SK-N-SH treated with all-trans-retinoic acid at 6 μM for 48 hours (cell line): ENCODE data around the gene KLHL6.

ENCODE experiments used
- ATAC-seq: fragments of 200-7000 bp; cut with Tn5 transposase; 3 replicates; pipeline ENCODE4 v1.9.1; 2020; ENCODE audit warnings: mild to moderate bottlenecking, moderate library complexity
- ARNTL ChIP-seq: fragments of 450-650 bp; formaldehyde crosslinking; IDR thresholded peaks from 2 replicates; pipeline ENCODE4 v1.5.0; 2020; ENCODE audit warnings: low read depth, mild to moderate bottlenecking, moderate library complexity, borderline replicate concordance
- BACH2 ChIP-seq: fragments of 250-450 bp; sonication (Bioruptor Pico); IDR thresholded peaks from 2 replicates; pipeline ENCODE4 v1.9.0; 2021; ENCODE audit warnings: mild to moderate bottlenecking, borderline replicate concordance
- CSDC2 ChIP-seq: fragments of 250-450 bp; sonication (Bioruptor Pico); IDR thresholded peaks from 2 replicates; pipeline ENCODE4 v1.5.0; 2020; ENCODE audit warnings: mild to moderate bottlenecking, moderate library complexity
- ESRRG ChIP-seq: fragments of 250-450 bp; sonication (Bioruptor Pico); IDR thresholded peaks from 2 replicates; pipeline ENCODE4 v1.6.1; 2021; ENCODE audit warnings: mild to moderate bottlenecking
- GLIS3 ChIP-seq: fragments of 250-450 bp; sonication (Bioruptor Pico); IDR thresholded peaks from 2 replicates; pipeline ENCODE4 v1.5.0; 2020; ENCODE audit warnings: mild to moderate bottlenecking, moderate library complexity
- ISL1 ChIP-seq: fragments of 250-450 bp; sonication (Bioruptor Pico); IDR thresholded peaks from 2 replicates; pipeline ENCODE4 v2.1.2; 2022; ENCODE audit warnings: mild to moderate bottlenecking, moderate library complexity
- OSR1 ChIP-seq: fragments of 250-450 bp; sonication (Bioruptor Pico); IDR thresholded peaks from 2 replicates; pipeline ENCODE4 v1.8.0; 2022; ENCODE audit warnings: moderate library complexity, mild to moderate bottlenecking, inconsistent platforms
- PPARA ChIP-seq: fragments of 250-450 bp; sonication (Bioruptor Pico); IDR thresholded peaks from 2 replicates; pipeline ENCODE4 v1.5.0; 2020; ENCODE audit warnings: mild to moderate bottlenecking, borderline replicate concordance
- SNAI2 ChIP-seq: fragments of 250-450 bp; sonication (Bioruptor Pico); IDR thresholded peaks from 2 replicates; pipeline ENCODE4 v1.5.0; 2020; ENCODE audit warnings: mild to moderate bottlenecking, moderate library complexity
- TCF4 ChIP-seq: fragments of 250-450 bp; sonication (Bioruptor Pico); IDR thresholded peaks from 2 replicates; pipeline ENCODE4 v1.8.0; 2021; ENCODE audit warnings: mild to moderate bottlenecking, moderate library complexity, borderline replicate concordance
- TOX ChIP-seq: fragments of 250-450 bp; sonication (Bioruptor Pico); IDR thresholded peaks from 2 replicates; pipeline ENCODE4 v1.8.0; 2021; ENCODE audit warnings: mild to moderate bottlenecking, moderate library complexity, borderline replicate concordance
- ZC3H10 ChIP-seq: fragments of 250-450 bp; sonication (Bioruptor Pico); IDR thresholded peaks from 2 replicates; pipeline ENCODE4 v1.5.1; 2021; ENCODE audit warnings: mild to moderate bottlenecking, moderate library complexity
- ZFP3 ChIP-seq: fragments of 250-450 bp; sonication (Bioruptor Pico); IDR thresholded peaks from 2 replicates; pipeline ENCODE4 v1.5.0; 2020; ENCODE audit warnings: mild to moderate bottlenecking, moderate library complexity
- ZFP30 ChIP-seq: fragments of 450-650 bp; formaldehyde crosslinking; IDR thresholded peaks from 2 replicates; pipeline ENCODE4 v1.5.0; 2022; ENCODE audit warnings: mild to moderate bottlenecking, moderate library complexity
- ZNF565 ChIP-seq: fragments of 450-650 bp; formaldehyde crosslinking; conservative IDR thresholded peaks from 2 replicates; pipeline ENCODE4 v1.5.0; 2020; ENCODE audit warnings: low read depth, mild to moderate bottlenecking, moderate library complexity
- ZNF70 ChIP-seq: fragments of 450-650 bp; formaldehyde crosslinking; IDR thresholded peaks from 2 replicates; pipeline ENCODE4 v1.5.0; 2020; ENCODE audit warnings: mild to moderate bottlenecking, moderate library complexity
- ZNF8 ChIP-seq: fragments of 450-650 bp; formaldehyde crosslinking; IDR thresholded peaks from 2 replicates; pipeline ENCODE4 v1.5.0; 2020; ENCODE audit warnings: mild to moderate bottlenecking, moderate library complexity
- TF ChIP-seq, protein P1 (sequence below): fragments of 250-450 bp; sonication (Bioruptor Pico); IDR thresholded peaks from 2 replicates; pipeline ENCODE4 v1.5.0; 2020; ENCODE audit warnings: mild to moderate bottlenecking, moderate library complexity
- TF ChIP-seq, protein P2 (sequence below): fragments of 250-450 bp; sonication (Bioruptor Pico); IDR thresholded peaks from 2 replicates; pipeline ENCODE4 v1.8.0; 2021; ENCODE audit warnings: low read depth, mild to moderate bottlenecking, moderate library complexity, borderline replicate concordance
- TF ChIP-seq, protein P3 (sequence below): fragments of 250-450 bp; sonication (Bioruptor Pico); IDR thresholded peaks from 2 replicates; pipeline ENCODE4 v1.5.1; 2020; ENCODE audit warnings: low read depth, mild to moderate bottlenecking, moderate library complexity
- TF ChIP-seq, protein P4 (sequence below): fragments of 250-450 bp; sonication (Bioruptor Pico); IDR thresholded peaks from 2 replicates; pipeline ENCODE4 v1.5.1; 2021; ENCODE audit warnings: mild to moderate bottlenecking, moderate library complexity

The KLHL6 gene

DNA sequence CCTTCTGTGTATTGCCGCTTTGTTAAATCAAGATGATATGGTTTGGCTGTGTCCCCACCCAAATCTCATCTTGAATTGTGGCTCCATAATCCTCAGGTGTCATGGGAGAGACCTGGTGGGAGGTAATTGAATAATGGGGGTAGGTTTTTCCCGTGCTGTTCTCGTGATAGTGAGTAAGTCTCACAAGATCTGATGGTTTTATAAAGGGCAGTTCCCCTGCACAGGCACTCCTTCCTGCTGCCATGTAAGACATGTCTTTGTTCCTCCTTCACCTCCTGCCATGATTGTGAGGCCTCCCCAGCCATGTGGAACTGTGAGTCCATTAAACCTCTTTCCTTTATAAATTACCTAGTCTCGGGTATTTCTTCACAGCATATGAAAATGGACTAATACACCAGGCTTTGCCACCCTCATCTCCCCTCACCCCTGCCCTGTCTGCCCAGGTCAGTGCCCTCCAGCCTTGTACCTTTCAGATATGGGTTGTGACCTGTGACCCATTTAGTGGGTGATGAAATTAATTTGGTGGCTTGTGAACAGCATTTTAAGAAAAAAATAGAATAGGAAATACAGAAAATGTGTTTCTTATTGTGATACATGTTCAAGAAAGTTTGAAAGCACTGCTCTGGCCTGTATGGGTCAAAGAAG, 71.0 kb downstream of the KLHL6 start:
- no peak for ATAC-seq
- TF ChIP-seq ZC3H10 (no peak), TCF4 (CRISPR knock-in tag) (no peak), ARNTL (no peak), OSR1 (CRISPR knock-in tag) (no peak), CSDC2 (CRISPR knock-in tag) (no peak), ZNF70 (CRISPR knock-in tag) (no peak), PPARA (no peak), ZFP30 (CRISPR knock-in tag) (no peak), ZNF565 (no peak), BACH2 (no peak), ESRRG (CRISPR knock-in tag) (no peak), ZNF8 (CRISPR knock-in tag) (no peak), GLIS3 (CRISPR knock-in tag) (no peak), TOX (CRISPR knock-in tag) (no peak), ISL1 (CRISPR knock-in tag) (no peak), SNAI2 (no peak)
- TF ChIP-seq, protein P1, sequence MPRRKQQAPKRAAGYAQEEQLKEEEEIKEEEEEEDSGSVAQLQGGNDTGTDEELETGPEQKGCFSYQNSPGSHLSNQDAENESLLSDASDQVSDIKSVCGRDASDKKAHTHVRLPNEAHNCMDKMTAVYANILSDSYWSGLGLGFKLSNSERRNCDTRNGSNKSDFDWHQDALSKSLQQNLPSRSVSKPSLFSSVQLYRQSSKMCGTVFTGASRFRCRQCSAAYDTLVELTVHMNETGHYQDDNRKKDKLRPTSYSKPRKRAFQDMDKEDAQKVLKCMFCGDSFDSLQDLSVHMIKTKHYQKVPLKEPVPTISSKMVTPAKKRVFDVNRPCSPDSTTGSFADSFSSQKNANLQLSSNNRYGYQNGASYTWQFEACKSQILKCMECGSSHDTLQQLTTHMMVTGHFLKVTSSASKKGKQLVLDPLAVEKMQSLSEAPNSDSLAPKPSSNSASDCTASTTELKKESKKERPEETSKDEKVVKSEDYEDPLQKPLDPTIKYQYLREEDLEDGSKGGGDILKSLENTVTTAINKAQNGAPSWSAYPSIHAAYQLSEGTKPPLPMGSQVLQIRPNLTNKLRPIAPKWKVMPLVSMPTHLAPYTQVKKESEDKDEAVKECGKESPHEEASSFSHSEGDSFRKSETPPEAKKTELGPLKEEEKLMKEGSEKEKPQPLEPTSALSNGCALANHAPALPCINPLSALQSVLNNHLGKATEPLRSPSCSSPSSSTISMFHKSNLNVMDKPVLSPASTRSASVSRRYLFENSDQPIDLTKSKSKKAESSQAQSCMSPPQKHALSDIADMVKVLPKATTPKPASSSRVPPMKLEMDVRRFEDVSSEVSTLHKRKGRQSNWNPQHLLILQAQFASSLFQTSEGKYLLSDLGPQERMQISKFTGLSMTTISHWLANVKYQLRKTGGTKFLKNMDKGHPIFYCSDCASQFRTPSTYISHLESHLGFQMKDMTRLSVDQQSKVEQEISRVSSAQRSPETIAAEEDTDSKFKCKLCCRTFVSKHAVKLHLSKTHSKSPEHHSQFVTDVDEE (CRISPR knock-in tag), result no peak
- TF ChIP-seq, protein P2, sequence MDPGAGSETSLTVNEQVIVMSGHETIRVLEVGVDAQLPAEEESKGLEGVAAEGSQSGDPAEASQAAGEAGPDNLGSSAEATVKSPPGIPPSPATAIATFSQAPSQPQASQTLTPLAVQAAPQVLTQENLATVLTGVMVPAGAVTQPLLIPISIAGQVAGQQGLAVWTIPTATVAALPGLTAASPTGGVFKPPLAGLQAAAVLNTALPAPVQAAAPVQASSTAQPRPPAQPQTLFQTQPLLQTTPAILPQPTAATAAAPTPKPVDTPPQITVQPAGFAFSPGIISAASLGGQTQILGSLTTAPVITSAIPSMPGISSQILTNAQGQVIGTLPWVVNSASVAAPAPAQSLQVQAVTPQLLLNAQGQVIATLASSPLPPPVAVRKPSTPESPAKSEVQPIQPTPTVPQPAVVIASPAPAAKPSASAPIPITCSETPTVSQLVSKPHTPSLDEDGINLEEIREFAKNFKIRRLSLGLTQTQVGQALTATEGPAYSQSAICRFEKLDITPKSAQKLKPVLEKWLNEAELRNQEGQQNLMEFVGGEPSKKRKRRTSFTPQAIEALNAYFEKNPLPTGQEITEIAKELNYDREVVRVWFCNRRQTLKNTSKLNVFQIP (CRISPR knock-in tag), result no peak
- TF ChIP-seq, protein P3, sequence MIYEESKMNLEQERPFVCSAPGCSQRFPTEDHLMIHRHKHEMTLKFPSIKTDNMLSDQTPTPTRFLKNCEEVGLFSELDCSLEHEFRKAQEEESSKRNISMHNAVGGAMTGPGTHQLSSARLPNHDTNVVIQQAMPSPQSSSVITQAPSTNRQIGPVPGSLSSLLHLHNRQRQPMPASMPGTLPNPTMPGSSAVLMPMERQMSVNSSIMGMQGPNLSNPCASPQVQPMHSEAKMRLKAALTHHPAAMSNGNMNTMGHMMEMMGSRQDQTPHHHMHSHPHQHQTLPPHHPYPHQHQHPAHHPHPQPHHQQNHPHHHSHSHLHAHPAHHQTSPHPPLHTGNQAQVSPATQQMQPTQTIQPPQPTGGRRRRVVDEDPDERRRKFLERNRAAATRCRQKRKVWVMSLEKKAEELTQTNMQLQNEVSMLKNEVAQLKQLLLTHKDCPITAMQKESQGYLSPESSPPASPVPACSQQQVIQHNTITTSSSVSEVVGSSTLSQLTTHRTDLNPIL (CRISPR knock-in tag), result no peak
- TF ChIP-seq, protein P4, sequence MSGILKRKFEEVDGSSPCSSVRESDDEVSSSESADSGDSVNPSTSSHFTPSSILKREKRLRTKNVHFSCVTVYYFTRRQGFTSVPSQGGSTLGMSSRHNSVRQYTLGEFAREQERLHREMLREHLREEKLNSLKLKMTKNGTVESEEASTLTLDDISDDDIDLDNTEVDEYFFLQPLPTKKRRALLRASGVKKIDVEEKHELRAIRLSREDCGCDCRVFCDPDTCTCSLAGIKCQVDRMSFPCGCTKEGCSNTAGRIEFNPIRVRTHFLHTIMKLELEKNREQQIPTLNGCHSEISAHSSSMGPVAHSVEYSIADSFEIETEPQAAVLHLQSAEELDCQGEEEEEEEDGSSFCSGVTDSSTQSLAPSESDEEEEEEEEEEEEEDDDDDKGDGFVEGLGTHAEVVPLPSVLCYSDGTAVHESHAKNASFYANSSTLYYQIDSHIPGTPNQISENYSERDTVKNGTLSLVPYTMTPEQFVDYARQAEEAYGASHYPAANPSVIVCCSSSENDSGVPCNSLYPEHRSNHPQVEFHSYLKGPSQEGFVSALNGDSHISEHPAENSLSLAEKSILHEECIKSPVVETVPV (CRISPR knock-in tag), result no peak

DNA sequence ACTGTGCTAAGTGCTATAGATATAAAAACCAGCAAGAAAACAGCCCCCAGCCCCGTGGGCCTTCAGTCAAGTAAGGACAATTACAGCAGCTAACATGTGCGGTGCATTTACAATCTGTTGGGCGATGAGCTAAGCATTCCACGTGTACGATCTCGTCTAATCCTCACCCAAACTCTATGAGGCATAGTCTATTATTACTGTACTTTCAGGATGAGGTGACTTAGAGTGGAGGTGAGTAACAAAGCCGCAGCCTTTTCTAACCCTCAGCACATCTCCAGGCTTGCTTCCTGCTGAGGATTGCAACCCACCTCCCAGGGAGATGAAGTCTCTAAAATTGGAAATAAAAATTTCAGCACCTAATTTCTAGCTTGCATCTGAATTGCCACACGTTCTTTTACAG, 73.9 kb downstream of the KLHL6 start:
- no peak for ATAC-seq
- TF ChIP-seq ZNF70 (CRISPR knock-in tag) (no peak), ZC3H10 (no peak), ZFP30 (CRISPR knock-in tag) (no peak), ESRRG (CRISPR knock-in tag) (no peak), CSDC2 (CRISPR knock-in tag) (no peak)
- TF ChIP-seq, protein P4 (CRISPR knock-in tag), result no peak

DNA sequence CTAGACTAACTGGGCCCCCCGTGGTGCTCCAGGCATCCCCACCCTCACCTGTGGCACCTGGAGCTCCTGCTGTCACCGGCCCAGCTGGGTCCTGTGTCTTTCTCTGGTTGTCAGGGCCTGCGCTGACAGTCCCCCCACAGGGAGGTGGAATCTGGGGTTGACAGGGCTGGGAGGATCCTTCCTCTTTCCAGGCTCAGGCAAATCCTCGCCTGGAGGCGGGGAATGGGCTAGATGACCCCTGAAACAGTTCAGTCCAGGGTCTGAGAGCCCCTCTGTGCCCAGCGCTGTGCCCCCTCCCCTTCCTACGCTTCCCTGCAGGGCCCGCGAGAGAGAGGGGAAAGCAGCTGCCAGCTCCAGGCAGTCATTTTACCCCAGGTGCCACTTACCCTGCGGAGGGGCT, 77.0 kb downstream of the KLHL6 start:
- no peak for ATAC-seq
- TF ChIP-seq ESRRG (CRISPR knock-in tag) (no peak), GLIS3 (CRISPR knock-in tag) (no peak), ISL1 (CRISPR knock-in tag) (no peak), ZFP3 (CRISPR knock-in tag) (no peak), BACH2 (no peak), TCF4 (CRISPR knock-in tag) (no peak)
- TF ChIP-seq, all 23 proteins: peak for 0
